MM.1S (cell line): ENCODE results near the gene GH2.
"Not testable (repeated sequence)": the region's sequence is repeated elsewhere in the genome, so short reads cannot be mapped to it uniquely, and the experiment has no call there.

ENCODE experiments used
- EZH2 ChIP-seq: fragments of 300-600 bp; sonication (generic); optimal IDR thresholded peaks from 2 replicates; pipeline ENCODE3; 2017; ENCODE audit warnings: low read depth, mild to moderate bottlenecking, antibody characterized with exemption, low read length, mixed read lengths
- TF ChIP-seq, protein P1 (sequence below): fragments of 300-600 bp; sonication (generic); IDR thresholded peaks from 2 replicates; pipeline ENCODE4 v1.5.1; 2016; ENCODE audit warnings: antibody characterized with exemption, low read length, mixed read lengths

- TF ChIP-seq, protein P1, sequence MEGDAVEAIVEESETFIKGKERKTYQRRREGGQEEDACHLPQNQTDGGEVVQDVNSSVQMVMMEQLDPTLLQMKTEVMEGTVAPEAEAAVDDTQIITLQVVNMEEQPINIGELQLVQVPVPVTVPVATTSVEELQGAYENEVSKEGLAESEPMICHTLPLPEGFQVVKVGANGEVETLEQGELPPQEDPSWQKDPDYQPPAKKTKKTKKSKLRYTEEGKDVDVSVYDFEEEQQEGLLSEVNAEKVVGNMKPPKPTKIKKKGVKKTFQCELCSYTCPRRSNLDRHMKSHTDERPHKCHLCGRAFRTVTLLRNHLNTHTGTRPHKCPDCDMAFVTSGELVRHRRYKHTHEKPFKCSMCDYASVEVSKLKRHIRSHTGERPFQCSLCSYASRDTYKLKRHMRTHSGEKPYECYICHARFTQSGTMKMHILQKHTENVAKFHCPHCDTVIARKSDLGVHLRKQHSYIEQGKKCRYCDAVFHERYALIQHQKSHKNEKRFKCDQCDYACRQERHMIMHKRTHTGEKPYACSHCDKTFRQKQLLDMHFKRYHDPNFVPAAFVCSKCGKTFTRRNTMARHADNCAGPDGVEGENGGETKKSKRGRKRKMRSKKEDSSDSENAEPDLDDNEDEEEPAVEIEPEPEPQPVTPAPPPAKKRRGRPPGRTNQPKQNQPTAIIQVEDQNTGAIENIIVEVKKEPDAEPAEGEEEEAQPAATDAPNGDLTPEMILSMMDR, result not testable (repeated sequence)
- not testable (repeated sequence) for TF ChIP-seq EZH2
These were observed 38.3 kb upstream of the GH2 start for GRCh38 chr17:63920050-63920449.
